ENCODE measurements around the gene EEF1G.

Gene EEF1G

DNA sequence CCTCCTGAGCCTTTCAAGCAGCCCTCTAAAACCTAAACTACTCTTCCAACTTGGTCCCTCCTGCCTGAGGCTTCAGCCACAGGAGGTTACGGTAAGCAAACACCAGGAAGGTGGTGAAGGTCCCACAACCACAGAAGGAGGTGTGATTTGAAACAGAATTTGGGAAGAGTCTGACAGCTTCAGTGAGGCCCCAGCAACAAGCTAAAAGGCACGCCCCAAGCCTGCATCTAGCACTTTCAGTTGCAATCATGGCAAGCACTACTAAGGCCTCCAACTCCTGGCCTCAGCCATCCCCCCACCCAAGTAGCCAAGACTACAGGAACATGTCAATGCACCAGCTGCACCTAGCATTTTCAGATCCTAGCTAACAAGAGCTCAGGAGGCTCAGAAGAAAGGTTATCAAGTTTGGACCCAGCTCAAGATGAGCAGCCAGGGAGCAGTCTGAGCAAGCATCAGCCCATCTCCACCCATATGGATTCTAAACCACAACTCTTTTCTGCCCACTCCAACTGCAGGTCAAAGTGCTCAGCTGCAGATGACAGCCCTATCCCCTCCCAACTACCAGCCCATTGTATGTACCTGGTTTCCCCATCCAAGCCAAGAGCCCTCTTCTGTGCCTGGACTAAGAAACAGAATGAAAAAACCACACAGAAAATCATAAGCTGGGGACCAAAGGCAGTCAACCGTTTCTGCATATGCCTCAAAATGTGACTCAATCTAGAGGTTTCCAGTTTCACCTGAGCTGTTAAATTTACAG, 16.6 kb downstream of the EEF1G start:
- in situ Hi-C loops (cut with MboI; ENCODE audit: low sequenced_read_pairs) = loop anchor here (25.0 kb wide), 1 partner anchor 145 kb away; the partner anchor contains the start of gene SCGB1A1

- in situ Hi-C loops (cut with MboI; ENCODE audit: low sequenced_read_pairs) = loop anchor here (25.0 kb wide), 1 partner anchor 144 kb away; the partner anchor contains the start of gene SCGB1A1
Measured at GRCh38 chr11:62556108-62556874, 17.4 kb downstream of the EEF1G start.

DNA sequence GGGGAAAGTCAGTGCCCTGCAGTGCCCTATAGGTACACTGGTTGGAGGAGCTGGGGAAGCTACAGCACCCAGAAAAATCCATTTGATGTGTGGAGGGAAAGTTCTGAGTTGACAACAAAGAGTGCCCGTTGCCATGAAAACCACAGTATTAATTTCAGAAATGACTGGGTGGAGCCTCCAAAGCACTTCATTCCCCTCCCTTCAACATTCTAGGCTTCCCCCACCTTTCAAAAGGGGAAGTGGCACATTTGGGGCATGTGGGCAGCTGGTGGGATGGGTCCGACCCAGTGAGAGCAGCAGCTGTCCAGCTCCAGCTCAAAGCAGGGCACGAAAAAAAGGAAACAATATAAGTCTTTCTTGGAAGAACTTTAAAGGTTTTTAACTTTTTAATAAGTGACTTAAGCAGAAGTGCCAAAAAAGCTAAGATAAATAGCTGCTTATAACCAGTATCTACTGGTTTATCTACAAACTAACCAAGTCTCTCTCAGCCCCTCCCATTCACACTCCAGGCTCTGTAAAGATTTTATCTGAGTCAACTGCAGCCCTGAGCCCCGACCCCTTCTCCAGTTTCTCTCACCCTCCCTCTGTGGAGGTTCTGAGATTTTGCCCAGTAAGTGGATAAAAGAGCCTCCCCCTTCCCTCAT, 18.1 kb downstream of the EEF1G start:
- in situ Hi-C loops (cut with MboI; ENCODE audit: low sequenced_read_pairs) = loop anchor here (25.0 kb wide), 1 partner anchor 143 kb away; the partner anchor contains the start of gene SCGB1A1

- in situ Hi-C loops (cut with MboI; ENCODE audit: low sequenced_read_pairs) = loop anchor here (25.0 kb wide), 1 partner anchor 142 kb away; the partner anchor contains the start of gene SCGB1A1
Measured at GRCh38 chr11:62554387-62555167, 19.1 kb downstream of the EEF1G start.

GRCh38 chr11:62553839-62554361, 19.8 kb downstream of the EEF1G start:
- in situ Hi-C loops (cut with MboI; ENCODE audit: low sequenced_read_pairs) = loop anchor here (25.0 kb wide), 1 partner anchor 142 kb away; the partner anchor contains the start of gene SCGB1A1

- in situ Hi-C loops (cut with MboI; ENCODE audit: low sequenced_read_pairs) = loop anchor here (25.0 kb wide), 1 partner anchor 141 kb away; the partner anchor contains the start of gene SCGB1A1
Measured at GRCh38 chr11:62553080-62553838, 20.4 kb downstream of the EEF1G start.

- in situ Hi-C loops (cut with MboI; ENCODE audit: low sequenced_read_pairs) = loop anchor here (25.0 kb wide), 1 partner anchor 140 kb away; the partner anchor contains the start of gene SCGB1A1
Measured at GRCh38 chr11:62552485-62553079, 21.1 kb downstream of the EEF1G start.

DNA sequence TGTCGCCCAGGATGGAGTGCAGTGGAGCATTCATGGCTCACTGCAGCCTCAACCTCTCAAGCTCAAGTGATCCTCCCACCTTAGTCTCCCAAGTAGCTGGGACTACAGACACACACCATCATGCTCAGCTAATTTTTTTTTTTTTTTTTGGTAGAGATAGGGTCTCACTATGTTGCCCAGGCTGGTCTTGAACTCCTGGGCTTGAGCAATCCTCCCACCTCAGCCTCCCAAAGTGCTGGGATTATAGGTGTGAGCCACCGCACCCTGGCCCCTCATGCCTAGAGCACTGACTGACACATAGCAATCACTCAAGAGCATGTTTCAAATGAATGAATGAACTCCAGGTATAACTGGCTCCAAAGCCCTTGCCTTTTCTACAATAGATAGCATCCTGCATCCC, 23.2 kb downstream of the EEF1G start:
- in situ Hi-C loops (cut with MboI; ENCODE audit: low sequenced_read_pairs) = loop anchor here (25.0 kb wide), 1 partner anchor 138 kb away; the partner anchor contains the start of gene SCGB1A1

- in situ Hi-C loops (cut with MboI; ENCODE audit: low sequenced_read_pairs) = no loop called here
Measured at GRCh38 chr11:62548545-62549335, 25.0 kb downstream of the EEF1G start.

GRCh38 chr11:62547691-62548281, 25.9 kb downstream of the EEF1G start:
- in situ Hi-C loops (cut with MboI; ENCODE audit: low sequenced_read_pairs) = no loop called here

- in situ Hi-C loops (cut with MboI; ENCODE audit: low sequenced_read_pairs) = no loop called here
Measured at GRCh38 chr11:62546929-62547625, 26.6 kb downstream of the EEF1G start.

DNA sequence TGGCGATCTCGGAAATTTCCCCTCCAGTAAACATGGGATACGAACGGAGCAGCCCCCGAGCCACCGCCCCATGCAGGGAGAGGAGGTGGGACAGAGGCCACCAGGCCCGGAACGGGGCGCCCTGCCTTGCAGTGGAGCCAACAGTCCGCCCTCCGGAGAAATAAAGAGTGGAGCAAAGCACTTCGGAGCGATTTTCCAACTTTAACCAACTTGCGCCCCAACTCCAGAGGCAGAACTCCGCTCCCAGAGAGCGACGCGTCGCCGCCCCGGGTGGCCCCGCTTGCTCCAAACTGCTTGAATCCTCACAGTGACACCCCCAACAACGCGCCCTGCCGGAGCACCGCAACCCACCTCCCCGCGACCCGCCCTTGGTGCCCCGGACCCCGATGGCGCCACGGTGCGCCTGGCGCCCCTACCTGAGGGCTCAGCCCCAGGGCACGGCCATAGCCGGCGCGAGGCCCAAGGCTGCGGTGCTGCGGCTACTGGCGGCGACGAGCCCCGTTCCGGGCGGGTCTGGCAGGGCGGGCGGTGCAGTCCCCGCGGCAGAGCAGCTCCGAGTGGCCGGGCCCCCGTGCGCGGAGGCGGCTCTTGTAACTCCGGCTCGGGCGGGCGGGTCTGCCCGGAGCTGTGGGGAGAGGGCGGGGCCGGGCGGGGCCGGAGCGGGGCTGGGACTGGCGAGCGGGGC, 27.3 kb downstream of the EEF1G start, which contains the start of gene AHNAK:
Gene AHNAK, minus strand, starts transcription at position 563 of the 685 bp plus-strand sequence. CDS start 10,708 bp downstream, outside the sequence.
- in situ Hi-C loops (cut with MboI; ENCODE audit: low sequenced_read_pairs) = no loop called here

GRCh38 chr11:62545437-62546243, 28.1 kb downstream of the EEF1G start:
- in situ Hi-C loops (cut with MboI; ENCODE audit: low sequenced_read_pairs) = no loop called here

DNA sequence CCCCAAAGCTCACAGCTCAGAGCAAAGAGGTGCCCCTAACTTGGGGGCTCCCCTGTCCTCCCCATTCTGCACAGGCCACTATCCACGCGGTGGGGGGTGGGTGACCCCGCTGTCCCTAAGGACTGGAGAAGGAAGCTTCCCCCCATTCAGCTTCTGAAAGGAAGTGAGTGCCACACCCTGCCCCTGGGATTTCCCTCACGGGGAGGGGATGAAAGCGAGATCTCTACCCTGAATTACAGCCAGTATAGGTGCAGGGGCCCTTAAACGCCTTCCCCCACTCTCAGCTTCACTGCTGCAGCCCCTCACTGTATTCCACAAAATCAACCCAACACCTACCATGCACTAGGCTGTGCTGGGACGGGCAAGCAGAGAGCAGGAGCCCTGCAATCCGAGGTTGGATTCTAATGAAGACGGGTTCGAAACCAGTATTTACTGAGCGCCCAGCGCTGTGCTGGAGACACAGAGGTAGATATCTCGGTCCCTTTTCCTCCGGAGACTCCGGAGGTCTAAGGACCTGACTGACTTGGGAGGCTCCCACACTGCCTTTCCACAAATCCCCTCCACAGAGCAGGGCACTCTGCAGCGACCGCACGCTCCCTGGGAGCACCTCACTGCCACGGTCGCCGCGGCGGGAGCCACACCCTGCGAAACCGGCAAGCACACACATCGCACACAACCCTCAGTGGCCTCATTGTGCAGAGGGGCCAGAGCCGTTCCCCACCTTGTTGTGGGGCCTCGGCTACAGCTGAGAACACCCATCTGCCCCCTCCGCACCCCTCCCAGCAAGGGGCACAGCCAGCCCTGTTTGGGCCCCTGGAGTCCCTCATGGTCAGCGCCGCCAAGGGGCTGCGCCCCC, 28.9 kb downstream of the EEF1G start:
- in situ Hi-C loops (cut with MboI; ENCODE audit: low sequenced_read_pairs) = no loop called here
